Stimulated activated naive CD8-positive, alpha-beta T cell treated with anti-CD3 and anti-CD28 coated beads, Interleukin-15, amount 100 ng/mL, for 72 hours (primary cell): ENCODE data around the gene KIF16B.
"Not testable (repeated sequence)": the region's sequence is repeated elsewhere in the genome, so short reads cannot be mapped to it uniquely, and the experiment has no call there.

Source experiments
- ATAC-seq: fragments of 150-1000 bp; cut with Tn5 transposase; 2 replicates; pipeline ENCODE4 v1.10.0; 2021; ENCODE audit warnings: mild to moderate bottlenecking, moderate library complexity
- DNase-seq, 2 donors: peaks; one replicate each; pipeline ENCODE4 v3.0.0; 2021 to 2022
- H3K27ac Mint-ChIP-seq, 2 donors: one replicate each; pipeline ENCODE4 v1.8.0; 2022; ENCODE audit warnings: mild to moderate bottlenecking in 2 of 2, mixed read lengths in 2 of 2, moderate library complexity in 2 of 2
- H3K27me3 Mint-ChIP-seq: one replicate; pipeline ENCODE4 v1.8.0; 2022; ENCODE audit warnings: mixed read lengths
- H3K4me1 Mint-ChIP-seq: one replicate; pipeline ENCODE4 v1.8.0; 2022; ENCODE audit warnings: mild to moderate bottlenecking, mixed read lengths
- H3K4me3 Mint-ChIP-seq, 2 donors: one replicate each; pipeline ENCODE4 v1.8.0; 2022; ENCODE audit warnings: mild to moderate bottlenecking in 2 of 2, mixed read lengths in 2 of 2, moderate library complexity in 1 of 2
- H3K9me3 Mint-ChIP-seq, 2 donors: one replicate each; pipeline ENCODE4 v1.8.0; 2022; ENCODE audit warnings: mixed read lengths in 2 of 2

Gene KIF16B

GRCh38 chr20:16459019-16459700 is 114.1 kb downstream of the KIF16B start:
- ATAC-seq (no peak), DNase-seq (no peak)
- H3K27ac Mint-ChIP-seq: no peak overlapping the region
- H3K27me3 Mint-ChIP-seq: no peaks in the 10 kb centered on the region
- H3K4me3 Mint-ChIP-seq: no peak overlapping the region
- H3K4me1 Mint-ChIP-seq: no peaks in the 10 kb centered on the region
- peaks cover 0 to 7% of the 10 kb centered on the region in 2 donors for H3K9me3 Mint-ChIP-seq

- ATAC-seq (no peak), DNase-seq (no peak)
- Mint-ChIP-seq H3K27me3 (no peaks in the 10 kb centered on the region), H3K4me1 (no peaks in the 10 kb centered on the region), H3K9me3 (no peaks in the 10 kb centered on the region), H3K27ac (no peak overlapping the region), H3K4me3 (no peak overlapping the region)
These were observed 115.7 kb downstream of the KIF16B start for GRCh38 chr20:16457514-16457913.

DNA sequence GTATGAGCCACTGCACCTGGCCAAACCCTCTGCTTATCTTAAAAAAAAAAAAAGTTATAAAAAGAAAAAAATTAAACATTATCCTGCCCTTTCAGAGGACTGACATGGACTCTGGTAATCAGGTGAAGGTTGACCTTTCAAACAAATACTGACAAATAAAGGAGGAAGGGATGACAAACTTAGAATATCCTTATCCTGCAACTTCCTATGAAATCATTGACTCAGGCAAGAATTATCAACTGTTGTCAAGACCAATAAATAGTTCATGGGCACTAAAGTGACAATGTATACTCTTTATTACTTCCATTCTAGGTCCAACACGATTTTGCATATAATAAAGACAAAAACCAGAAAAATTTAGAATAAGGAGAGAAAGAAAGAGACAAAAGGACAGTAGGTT is 117.9 kb downstream of the KIF16B start:
- H3K27ac Mint-ChIP-seq: no peak overlapping the region
- H3K9me3 Mint-ChIP-seq: no peaks in the 10 kb centered on the region
- H3K4me1 Mint-ChIP-seq: no peaks in the 10 kb centered on the region
- DNase-seq (no peak), ATAC-seq (no peak)
- H3K4me3 Mint-ChIP-seq: no peak overlapping the region
- no peaks in the 10 kb centered on the region for H3K27me3 Mint-ChIP-seq

DNA sequence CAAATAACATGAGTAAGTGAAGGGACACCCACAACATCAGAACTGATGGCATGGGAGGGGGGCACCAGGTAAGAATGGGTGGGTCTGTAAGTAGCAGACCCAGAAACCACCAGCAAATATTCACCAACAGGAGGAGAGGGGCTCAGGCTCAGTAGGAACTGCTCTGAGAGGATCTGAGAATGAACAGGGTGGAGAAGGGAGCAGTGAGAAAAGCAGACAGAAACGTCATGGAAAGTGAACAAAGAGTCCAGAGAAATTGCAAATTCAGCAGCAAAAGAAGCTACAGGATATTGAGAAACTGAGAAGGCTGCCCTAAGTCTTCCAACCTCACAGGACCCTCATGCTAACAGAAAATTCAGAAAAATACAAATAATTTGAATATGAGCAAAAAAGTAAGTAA is 121.3 kb downstream of the KIF16B start:
- Mint-ChIP-seq H3K4me1 (no peaks in the 10 kb centered on the region), H3K27me3 (no peaks in the 10 kb centered on the region), H3K4me3 (no peak overlapping the region), H3K9me3 (peaks cover 0 to 12% of the 10 kb centered on the region in 2 donors), H3K27ac (no peak overlapping the region)
- DNase-seq: no peak
- no peak for ATAC-seq

- Mint-ChIP-seq H3K9me3 (peaks cover 0 to 12% of the 10 kb centered on the region in 2 donors), H3K4me1 (no peaks in the 10 kb centered on the region), H3K4me3 (no peak overlapping the region), H3K27ac (no peak overlapping the region), H3K27me3 (no peaks in the 10 kb centered on the region)
- no peak for DNase-seq
- no peak for ATAC-seq
These were observed 122.2 kb downstream of the KIF16B start for GRCh38 chr20:16451001-16451400.

DNA sequence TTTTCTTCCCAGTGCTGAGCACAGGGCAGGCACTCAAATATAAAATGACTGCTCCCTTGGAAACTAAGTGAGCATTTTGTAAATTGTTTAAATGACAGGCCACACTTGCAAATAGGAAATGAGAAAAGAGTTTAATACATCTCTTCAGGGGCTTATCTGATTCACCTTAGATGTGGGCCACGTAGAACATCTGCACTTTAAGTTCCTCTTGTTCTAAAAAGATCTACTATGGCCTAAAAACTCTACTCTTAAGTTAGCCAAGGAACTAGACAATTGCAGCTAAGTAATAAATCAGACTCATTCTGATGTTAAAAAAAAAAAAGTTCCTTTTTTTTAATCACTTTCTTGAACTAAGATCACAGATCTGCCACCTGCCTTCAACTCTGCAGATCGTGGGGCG is 126.3 kb downstream of the KIF16B start:
- H3K27ac Mint-ChIP-seq: no peak overlapping the region
- peaks cover 0 to 12% of the 10 kb centered on the region in 2 donors for H3K9me3 Mint-ChIP-seq
- H3K27me3 Mint-ChIP-seq: no peaks in the 10 kb centered on the region
- H3K4me1 Mint-ChIP-seq: no peaks in the 10 kb centered on the region
- DNase-seq (no peak), ATAC-seq (no peak)
- H3K4me3 Mint-ChIP-seq: no peak overlapping the region

- H3K4me3 Mint-ChIP-seq: no peak overlapping the region
- DNase-seq: no peak
- peaks cover 0 to 12% of the 10 kb centered on the region in 2 donors for H3K9me3 Mint-ChIP-seq
- no peak for ATAC-seq
- no peaks in the 10 kb centered on the region for H3K4me1 Mint-ChIP-seq
- no peaks in the 10 kb centered on the region for H3K27me3 Mint-ChIP-seq
- H3K27ac Mint-ChIP-seq: no peak overlapping the region
These were observed 127.0 kb downstream of the KIF16B start for GRCh38 chr20:16446246-16446645.

- Mint-ChIP-seq H3K9me3 (peaks cover 3 to 12% of the 10 kb centered on the region in 2 donors), H3K27me3 (no peaks in the 10 kb centered on the region), H3K27ac (no peak overlapping the region), H3K4me1 (no peaks in the 10 kb centered on the region), H3K4me3 (no peak overlapping the region)
- DNase-seq: no peak
- ATAC-seq: no peak
These were observed 127.8 kb downstream of the KIF16B start for GRCh38 chr20:16445482-16445881.

DNA sequence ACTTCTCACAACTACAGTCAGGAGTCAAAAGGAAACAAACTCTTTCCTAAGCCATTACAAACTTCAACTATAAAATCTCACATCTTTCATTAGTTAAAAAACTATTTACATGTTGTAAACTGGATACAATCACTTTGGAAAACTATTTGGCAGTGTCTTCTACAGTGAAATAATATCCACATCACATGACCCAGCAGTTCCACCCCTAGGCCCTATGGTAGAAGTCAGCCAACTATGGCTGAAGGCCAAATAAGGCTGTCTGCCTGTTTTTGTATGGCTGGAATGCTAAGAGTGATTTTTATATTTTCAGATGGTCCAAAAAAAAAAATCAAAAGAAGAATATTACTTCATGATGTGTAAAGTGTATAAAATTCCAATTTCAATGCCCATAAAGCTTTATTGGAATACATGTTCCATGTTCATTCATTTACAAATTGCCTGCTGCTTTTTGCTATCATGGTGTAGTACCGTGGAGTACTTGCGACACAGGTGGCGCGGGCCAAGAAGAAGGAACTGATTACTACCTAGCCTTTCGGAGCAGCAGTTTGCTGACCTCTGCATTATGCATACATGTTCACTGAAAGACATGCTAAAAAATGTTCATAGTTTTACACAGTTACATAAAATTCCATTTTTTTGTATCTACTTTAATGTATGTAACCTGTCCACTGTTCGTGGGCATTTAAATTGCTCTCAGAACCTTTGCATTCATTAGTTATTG is 129.0 kb downstream of the KIF16B start:
- Mint-ChIP-seq H3K27ac (no peak overlapping the region), H3K4me3 (no peak overlapping the region), H3K4me1 (no peaks in the 10 kb centered on the region), H3K27me3 (no peaks in the 10 kb centered on the region), H3K9me3 (peaks cover 15 to 16% of the 10 kb centered on the region in 2 donors)
- DNase-seq (no peak), ATAC-seq (no peak)

DNA sequence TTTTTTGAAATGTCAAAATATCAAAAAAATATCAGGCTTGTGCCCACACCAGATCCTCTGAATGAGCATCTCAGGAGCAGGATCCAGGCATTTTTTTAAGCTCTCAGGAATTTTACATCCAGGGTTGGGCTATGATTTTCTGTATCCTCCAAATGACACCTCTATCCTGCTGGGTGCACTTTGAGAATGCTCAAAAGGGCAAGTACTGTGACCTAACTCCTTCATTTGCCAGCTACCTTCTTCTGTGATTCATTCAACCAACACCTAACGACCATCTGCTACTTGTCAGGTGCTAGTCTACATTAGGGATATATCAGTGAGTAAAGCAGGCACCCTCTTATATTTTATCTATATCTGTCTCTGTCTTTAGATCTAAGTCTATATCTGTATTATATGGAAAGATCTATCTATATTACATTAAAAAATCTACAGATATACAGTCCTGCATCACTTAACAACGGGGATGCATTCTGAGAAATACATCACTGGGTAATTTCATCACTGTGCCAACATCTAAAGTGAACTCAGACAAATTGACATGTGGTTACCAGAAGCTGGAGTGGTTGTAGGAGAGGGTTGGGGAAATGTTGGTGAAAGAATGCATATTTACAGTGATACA is 131.6 kb downstream of the KIF16B start:
- Mint-ChIP-seq H3K4me3 (no peak overlapping the region), H3K27ac (no peak overlapping the region), H3K9me3 (peaks cover 16 to 21% of the 10 kb centered on the region in 2 donors), H3K27me3 (no peaks in the 10 kb centered on the region), H3K4me1 (no peaks in the 10 kb centered on the region)
- DNase-seq (no peak), ATAC-seq (no peak)

DNA sequence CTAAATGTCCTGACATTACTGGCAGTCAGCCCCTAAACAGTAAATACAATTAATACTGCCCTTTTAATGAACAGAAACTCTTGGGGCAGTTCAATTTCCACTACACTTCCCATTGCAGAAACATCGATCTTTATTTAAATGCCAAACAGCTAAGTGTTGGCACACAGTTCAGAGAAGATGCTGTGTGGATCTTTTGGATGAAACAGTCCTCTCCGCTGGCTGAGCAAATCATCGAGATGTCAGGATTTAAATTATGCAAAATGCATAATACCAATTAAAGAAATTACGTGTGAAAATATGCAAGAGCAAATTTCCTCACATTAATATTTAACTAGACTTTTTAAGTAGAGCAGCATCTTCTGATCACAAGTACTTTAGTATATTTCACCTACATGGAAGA is 132.6 kb downstream of the KIF16B start:
- Mint-ChIP-seq H3K4me3 (no peak overlapping the region), H3K27ac (no peak overlapping the region), H3K9me3 (peaks cover 16 to 21% of the 10 kb centered on the region in 2 donors), H3K27me3 (no peaks in the 10 kb centered on the region), H3K4me1 (no peaks in the 10 kb centered on the region)
- ATAC-seq (no peak), DNase-seq (no peak)

- not testable (repeated sequence) for ATAC-seq, H3K27ac Mint-ChIP-seq, DNase-seq, H3K4me3 Mint-ChIP-seq, H3K27me3 Mint-ChIP-seq, H3K4me1 Mint-ChIP-seq
- peaks cover 16 to 21% of the 10 kb centered on the region in 2 donors for H3K9me3 Mint-ChIP-seq
These were observed 133.7 kb downstream of the KIF16B start for GRCh38 chr20:16439540-16439939.

GRCh38 chr20:16438100-16438499 is 135.1 kb downstream of the KIF16B start:
- no peaks in the 10 kb centered on the region for H3K4me1 Mint-ChIP-seq
- DNase-seq (no peak), ATAC-seq (no peak)
- H3K4me3 Mint-ChIP-seq: no peak overlapping the region
- no peak overlapping the region for H3K27ac Mint-ChIP-seq
- no peaks in the 10 kb centered on the region for H3K27me3 Mint-ChIP-seq
- peaks cover 16 to 21% of the 10 kb centered on the region in 2 donors for H3K9me3 Mint-ChIP-seq

DNA sequence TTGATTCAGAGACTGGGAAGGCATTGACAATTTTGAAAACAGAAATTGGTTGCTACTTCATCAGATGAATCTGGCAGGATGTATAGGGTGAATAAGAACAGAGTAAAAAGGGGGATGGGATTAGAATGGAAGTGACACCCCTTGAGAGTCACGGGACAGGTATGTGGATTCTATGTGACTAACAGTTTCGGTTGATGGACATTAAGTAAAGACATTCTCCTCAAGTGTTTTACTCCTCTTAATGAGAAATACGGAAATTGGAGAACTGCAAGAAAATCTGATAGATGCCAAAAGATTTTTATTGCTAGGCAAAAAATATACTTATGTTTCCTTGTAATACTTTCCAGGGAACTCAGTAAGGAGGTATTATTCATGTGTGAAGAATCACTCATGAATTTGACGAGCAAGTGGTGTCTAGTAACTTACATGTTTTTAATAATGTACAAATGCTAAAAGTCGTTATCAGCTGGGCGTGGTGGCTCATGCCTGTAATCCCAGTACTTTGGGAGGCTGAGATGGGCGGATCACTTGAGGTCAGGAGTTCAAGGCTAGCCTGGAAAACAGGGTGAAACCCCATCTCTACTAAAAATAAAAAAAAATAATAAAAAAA is 135.8 kb downstream of the KIF16B start:
- ATAC-seq (no peak), DNase-seq (no peak)
- no peaks in the 10 kb centered on the region for H3K27me3 Mint-ChIP-seq
- no peak overlapping the region for H3K27ac Mint-ChIP-seq
- H3K4me1 Mint-ChIP-seq: no peaks in the 10 kb centered on the region
- H3K4me3 Mint-ChIP-seq: no peak overlapping the region
- peaks cover 16 to 21% of the 10 kb centered on the region in 2 donors for H3K9me3 Mint-ChIP-seq

- H3K4me1 Mint-ChIP-seq: no peaks in the 10 kb centered on the region
- H3K4me3 Mint-ChIP-seq: no peak overlapping the region
- peaks cover 5 to 7% of the 10 kb centered on the region in 2 donors for H3K9me3 Mint-ChIP-seq
- DNase-seq (peak; percentile 33 to 35), ATAC-seq (no peak)
- H3K27ac Mint-ChIP-seq: no peak overlapping the region
- H3K27me3 Mint-ChIP-seq: no peaks in the 10 kb centered on the region
These were observed 139.1 kb downstream of the KIF16B start for GRCh38 chr20:16434062-16434664.

- Mint-ChIP-seq H3K27me3 (no peaks in the 10 kb centered on the region), H3K9me3 (no peaks in the 10 kb centered on the region), H3K27ac (no peak overlapping the region), H3K4me3 (no peak overlapping the region), H3K4me1 (no peaks in the 10 kb centered on the region)
- DNase-seq (no peak), ATAC-seq (no peak)
These were observed 140.0 kb downstream of the KIF16B start for GRCh38 chr20:16433293-16433580.
